ENCODE measurements around the gene FAHD1.

GRCh38 chr16:1822801-1823200 is 4.2 kb upstream of the FAHD1 start:
- no peak for TF ChIP-seq CTCF (IDR thresholded peaks at IDR 0.05)
- no peak for TF ChIP-seq POLR2A (IDR thresholded peaks at IDR 0.05; ENCODE audit: low read depth)
- no peak for TF ChIP-seq EP300 (IDR thresholded peaks at IDR 0.05)
